Stimulated activated naive CD8-positive, alpha-beta T cell treated with anti-CD3 and anti-CD28 coated beads, Interleukin-15, Interleukin-2, amounts not matched to agents 100 U/mL and 50 U/mL, for 24 hours (primary cell): Measurements from ENCODE around the gene SETD6.
A peak's percentile ranks its signal among the peaks of the same experiment; 100 is the strongest.
"Not testable (repeated sequence)": the region's sequence is repeated elsewhere in the genome, so short reads cannot be mapped to it uniquely, and the experiment has no call there.

Experiments used
- ATAC-seq: fragments of 150-1000 bp; cut with Tn5 transposase; one replicate; pipeline ENCODE4 v1.10.0; 2021
- DNase-seq: peaks from one replicate; pipeline ENCODE4 v3.0.0; 2021

SETD6 gene, protein sequence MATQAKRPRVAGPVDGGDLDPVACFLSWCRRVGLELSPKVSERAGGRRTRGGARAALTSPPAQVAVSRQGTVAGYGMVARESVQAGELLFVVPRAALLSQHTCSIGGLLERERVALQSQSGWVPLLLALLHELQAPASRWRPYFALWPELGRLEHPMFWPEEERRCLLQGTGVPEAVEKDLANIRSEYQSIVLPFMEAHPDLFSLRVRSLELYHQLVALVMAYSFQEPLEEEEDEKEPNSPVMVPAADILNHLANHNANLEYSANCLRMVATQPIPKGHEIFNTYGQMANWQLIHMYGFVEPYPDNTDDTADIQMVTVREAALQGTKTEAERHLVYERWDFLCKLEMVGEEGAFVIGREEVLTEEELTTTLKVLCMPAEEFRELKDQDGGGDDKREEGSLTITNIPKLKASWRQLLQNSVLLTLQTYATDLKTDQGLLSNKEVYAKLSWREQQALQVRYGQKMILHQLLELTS

DNA sequence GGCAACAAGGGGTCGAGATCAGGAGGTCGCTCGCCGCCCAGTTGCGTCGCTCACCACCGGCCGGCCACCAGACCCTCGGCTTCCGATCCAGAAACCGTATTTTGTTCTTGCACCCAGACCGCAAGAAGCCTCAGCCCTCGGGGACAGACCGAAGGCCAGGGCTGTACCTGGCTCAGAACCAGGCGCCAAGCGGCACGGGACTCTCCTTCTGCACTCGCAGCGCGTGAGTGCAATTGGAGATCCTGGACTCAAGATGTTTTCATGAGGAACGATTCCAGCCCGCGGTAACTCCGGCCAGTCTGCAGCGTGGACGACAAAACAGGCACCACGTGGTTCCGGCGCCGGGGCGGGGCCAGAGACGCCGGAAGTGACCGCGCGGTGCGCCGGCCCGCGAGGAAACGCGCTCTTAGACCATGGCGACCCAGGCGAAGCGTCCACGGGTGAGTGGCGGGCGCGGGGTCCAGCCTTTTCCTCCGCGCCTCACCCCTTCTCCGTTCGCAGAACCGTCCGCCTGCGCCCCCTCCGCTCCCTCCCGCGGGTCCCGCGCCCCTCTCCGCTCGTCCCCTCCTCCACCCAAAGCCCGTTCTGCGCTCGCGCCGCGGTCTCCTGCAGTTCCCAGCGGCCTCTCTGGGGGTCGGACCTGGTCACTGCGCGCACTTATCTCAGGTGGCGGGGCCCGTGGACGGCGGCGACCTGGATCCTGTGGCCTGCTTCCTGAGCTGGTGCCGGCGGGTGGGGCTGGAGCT lies at the start of gene SETD6:
Gene SETD6 (plus strand): TSS at position 393 of the 746 bp plus-strand sequence. CDS start 21 bp downstream, at position 414.
- ATAC-seq (peak; percentile 80), DNase-seq (peak; percentile 89)

DNA sequence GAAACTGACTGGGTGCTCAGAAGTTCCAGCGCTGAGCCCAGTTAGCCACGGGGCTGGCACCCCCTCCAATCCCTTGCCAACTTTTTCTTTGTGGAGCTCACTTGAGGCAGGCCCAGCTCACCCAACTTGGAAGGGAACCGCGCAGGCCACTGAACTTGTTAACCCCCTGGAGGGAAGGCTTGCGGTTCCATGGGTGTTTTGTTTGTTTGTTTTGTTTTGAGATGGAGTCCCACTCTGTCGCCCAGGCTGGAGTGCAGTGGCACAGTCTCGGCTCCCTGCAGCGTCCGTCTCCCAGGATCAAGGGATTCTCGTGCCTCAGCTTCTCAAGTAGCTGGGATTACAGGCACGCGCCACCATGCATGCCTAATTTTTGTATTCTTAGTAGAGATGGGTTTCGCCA lies 49.5 kb upstream of the SETD6 start:
- ATAC-seq (no peak), DNase-seq (no peak)

DNA sequence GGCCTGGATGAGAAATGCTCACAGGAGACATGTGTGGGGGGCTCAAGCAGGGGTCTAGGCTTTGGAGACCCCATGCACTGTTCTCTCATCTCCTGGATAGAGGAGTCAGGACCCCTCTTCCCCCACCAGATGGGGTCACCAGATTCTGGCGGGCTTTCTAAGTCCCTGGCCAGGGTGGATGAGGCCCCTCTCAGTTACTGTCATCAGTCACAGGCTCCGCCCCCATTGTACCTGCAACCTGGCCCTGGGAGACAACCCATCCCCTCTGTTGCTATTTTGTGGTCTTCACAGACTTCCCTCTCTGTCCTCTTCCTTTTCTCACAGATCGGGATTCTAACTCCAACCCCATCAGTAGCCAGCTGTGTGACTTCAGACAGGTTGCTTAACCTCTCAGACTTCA lies 48.9 kb upstream of the SETD6 start:
- ATAC-seq, result no peak
- no peak for DNase-seq

DNA sequence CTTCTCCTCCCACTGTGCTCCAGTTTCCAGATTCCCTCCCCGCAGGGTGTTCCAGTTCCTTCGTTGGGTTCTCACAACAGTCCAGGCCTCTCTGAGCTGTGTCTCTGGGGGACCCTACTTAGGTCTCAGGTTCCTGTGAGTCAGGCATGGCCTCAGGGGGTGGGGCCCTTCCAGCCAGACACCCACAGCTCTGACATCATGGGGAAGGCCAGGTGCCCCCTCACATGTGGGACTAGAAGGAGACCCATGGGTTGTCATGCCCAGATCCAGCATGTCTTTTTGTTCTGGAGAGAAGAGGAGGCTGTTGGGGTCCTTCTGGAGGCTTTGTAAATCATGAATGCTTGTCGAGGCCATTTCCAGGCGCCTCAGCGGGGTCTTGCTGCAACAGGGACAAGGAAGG lies 47.4 kb upstream of the SETD6 start:
- ATAC-seq, result no peak
- DNase-seq, result no peak

DNA sequence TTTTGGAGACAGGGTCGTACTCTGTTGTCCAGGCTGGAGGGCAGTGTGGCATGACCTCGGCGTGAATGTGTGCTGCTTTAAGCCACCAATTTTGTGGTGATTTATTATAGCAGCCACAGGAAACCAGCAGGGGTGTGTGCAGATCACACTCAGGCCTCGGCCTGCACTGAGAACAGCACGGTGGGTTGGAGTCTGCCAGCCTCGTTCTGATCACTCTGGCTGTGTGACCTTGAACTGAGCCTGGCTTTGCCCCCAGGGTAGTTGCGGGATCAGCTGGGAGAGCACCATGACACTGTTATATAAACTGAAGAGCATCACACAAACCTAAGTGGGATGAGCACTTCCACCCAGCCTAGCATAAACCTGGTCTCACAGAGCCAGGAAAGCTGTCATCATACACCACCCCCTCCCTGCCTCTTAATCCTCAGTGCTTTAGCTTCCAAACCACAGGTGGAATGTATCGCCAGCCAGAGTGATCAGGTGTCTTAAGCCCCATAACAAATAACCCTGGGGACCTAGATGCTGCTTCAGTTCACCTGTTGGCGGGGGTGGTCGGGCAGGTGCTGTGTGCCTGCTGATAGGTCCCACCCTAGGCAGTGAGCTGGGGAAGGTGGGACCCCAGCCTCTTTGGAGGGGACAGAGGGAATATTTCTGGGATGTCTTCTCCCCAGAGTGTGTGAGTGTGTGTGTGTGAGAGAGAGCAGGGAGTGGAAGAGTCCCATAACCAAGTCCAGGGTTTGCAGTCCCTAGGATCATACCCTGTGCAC lies 43.9 kb upstream of the SETD6 start:
- ATAC-seq, result no peak
- no peak for DNase-seq

DNA sequence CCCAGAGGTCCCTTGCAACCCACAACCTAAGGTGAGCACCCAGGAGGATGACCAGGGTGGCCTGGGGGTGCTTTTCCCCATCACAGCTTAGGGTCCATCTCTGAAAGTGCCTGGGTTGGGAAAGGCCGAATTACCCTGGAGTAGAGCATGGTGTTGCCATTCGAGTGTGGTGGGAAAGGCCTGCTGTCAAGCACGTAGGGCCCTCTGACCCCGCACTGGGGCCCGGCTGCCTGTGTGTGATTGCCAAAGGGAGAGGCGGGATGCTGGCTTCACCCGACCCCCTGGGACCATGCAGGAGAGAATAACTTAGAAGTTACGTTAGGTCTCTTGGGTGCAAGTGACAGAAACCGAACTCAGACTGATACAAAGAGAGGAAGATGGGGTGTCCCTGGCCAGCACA lies 43.1 kb upstream of the SETD6 start:
- ATAC-seq (peak; percentile 23), DNase-seq (no peak)

DNA sequence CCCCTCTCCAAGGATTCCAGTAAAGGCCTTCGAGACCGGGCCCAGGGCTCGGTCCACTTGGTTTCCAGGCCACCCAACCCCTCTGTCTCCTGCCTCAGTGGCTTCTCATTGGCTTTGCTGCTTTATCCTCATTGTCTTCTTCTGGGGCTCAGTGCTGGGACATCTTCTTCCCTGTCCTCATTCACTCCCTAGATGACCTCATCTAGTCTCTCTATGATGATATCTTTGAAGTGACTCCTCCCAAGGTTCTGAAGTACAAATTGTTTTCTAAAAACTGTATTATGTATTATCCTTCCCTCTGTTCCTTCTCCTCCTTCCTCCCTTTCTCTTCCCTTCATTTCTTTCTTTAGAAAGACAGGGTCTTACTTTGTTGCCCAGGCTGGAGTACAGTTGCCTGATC lies 42.5 kb upstream of the SETD6 start:
- DNase-seq (no peak), ATAC-seq (no peak)

DNA sequence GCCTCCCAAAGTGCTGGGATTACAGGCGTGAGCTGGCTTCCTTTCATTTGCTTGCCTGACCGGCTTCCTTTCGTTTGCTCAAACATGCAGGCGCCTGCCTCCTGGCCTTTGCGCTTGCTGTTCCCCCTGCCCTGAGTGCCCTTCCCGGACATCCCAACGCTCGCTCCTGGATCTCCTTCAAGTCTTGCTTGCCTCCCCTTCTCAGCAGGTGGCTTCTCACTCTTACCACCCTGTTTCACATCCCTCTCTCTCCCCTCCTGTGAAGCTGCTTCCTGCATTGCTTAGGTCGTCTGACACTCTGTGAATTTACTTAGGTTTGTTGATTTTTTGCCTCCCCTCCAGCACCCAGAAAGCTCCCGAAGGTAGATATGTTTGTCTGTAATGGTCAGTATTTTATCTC lies 41.0 kb upstream of the SETD6 start:
- ATAC-seq (no peak), DNase-seq (no peak)

DNA sequence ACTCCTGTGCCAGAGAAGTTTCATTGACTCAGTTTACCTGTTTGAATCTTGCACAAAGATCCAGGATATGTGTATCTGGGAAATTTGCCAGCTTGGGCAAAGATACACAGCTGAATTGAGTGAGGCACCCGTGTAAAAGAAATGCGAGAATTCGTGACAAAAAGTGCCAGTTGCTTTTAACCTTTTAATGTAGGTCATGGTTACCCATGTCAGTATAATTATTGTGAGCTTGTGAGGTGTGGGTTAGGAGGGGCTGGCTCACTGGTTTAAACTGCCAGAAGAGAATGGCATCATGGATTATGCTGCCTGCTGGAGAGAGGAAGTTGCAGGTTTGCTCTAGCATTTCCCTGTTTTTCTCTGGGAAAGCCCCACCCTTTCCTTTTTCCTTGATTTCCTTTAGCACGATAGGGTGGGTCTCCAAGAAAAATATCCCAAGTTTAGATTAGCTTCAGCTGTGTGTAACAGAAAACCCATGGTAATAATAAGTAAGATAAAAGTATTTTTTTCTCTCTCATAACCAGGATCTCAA lies 40.2 kb upstream of the SETD6 start:
- ATAC-seq (no peak), DNase-seq (no peak)

DNA sequence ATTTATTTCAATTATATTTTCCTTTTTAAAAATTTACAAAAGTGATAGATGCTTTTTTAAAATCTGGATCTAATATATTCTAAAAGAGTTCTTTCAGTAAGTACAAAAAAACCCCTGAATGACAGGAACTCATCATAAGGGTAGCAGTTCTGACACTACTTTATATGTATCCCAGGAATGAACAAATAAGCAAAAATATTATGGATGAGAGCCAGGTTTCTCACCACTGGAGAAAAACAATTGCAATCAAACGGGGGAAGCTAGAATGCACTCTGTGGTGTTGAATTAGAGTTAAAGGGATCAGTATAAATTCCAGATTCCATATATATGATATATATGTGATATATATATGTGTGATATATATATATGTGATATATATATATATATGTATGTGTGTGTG lies 38.5 kb upstream of the SETD6 start:
- DNase-seq (no peak), ATAC-seq (no peak)

DNA sequence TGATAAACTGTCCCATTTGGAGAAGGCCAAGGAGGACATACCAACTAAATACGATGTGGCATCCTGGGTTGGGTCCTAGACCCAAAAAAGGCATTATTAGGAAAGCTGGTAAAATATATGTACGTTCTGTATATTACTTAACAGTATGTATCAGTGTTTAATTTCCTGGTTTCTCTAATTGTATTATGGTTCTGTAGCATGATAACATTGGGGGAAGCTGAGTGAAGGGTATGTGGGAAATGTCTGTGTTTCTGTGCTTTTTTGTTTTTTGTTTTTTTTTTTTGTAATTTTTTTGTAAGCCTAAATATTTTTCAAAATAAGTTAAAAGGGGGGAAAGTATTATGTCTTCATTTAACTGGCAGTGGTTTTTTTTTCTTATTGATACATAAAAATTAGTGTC lies 36.9 kb upstream of the SETD6 start:
- ATAC-seq (no peak), DNase-seq (no peak)

DNA sequence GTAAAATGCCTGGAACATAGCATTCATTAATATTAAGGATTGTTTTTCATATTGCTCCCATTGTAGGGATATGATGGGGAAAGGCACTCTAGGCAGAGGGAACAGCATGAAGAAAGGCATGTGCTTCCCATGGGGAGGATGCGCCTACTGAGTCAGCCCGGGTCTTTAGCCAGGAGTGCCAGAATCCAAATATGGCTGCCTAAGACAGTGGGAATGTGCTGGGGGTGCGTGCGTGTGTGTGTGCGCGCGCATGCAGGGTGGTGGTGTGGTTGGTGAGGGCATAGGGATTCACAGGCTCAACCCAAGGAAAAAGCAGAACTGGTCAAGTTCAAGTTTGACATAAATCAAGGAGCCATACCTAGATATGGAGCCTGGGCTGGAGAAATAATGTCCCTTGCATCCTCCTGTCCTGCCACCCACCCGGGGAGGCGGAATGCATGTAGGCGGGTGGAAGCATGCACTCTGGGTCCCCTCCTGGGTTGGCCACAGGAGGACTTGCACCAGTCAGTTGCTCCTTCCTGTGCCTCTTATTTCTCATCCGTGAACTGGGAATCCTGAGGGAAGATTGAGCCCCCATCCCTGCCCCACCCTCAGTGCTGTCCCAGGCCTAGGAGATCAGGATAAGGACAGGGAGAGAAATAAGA lies 34.0 kb upstream of the SETD6 start:
- DNase-seq, result no peak
- no peak for ATAC-seq

DNA sequence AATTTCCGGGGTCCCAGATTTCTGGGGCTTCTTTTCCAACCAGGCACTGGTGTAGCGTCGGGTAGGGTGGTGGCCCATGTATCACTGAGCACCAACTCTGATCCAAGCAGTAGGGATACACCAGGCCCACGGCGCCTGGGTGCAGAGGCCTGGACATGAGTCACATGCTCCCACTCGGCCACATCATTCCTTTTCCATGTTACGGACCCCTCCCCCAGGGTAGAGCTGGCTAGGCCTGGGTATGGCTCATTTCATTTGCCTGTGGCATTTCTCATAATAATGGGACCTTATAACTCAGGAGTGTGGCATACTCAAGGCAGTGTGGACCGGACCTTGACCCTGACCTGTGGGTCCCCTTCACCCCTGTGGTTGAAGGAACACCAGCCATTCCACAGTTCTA lies 33.4 kb upstream of the SETD6 start:
- DNase-seq, result no peak

DNA sequence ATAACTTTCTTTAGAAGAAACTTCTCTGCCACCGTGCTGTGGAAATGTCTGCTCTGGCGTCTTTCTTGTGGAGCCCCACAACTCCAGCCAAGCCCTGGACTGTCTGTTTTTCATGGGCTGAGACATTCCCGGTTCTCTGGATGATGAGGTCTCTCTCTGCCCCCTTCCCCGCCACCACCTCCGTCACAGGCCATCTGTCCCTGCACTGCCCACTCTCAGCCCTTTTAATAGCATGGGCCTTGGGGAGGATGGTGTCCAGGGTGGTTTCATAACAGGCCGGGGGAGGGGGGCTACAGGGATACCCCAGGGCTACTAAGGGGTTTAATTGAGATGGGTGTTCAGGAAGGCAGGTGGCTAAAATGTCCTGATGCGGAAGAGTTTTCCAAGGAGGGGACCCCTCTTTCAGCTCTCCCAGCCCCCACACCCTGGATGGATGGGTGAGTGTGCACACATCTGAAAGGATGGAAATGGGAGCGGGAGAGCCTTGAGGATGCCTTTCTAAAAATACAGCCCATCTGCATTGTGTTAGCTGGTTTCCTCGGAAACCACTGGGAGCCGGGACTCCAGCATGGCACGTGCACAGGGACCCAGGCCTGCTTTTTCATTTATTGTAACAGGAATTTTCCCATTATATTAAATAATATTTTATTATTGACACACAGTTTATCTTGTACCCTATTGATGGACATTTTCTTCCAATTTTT lies 30.0 kb upstream of the SETD6 start:
- DNase-seq (no peak), ATAC-seq (no peak)

More for the DNA sequence above, 33.4 kb upstream of the SETD6 start:
- no peak for ATAC-seq

DNA sequence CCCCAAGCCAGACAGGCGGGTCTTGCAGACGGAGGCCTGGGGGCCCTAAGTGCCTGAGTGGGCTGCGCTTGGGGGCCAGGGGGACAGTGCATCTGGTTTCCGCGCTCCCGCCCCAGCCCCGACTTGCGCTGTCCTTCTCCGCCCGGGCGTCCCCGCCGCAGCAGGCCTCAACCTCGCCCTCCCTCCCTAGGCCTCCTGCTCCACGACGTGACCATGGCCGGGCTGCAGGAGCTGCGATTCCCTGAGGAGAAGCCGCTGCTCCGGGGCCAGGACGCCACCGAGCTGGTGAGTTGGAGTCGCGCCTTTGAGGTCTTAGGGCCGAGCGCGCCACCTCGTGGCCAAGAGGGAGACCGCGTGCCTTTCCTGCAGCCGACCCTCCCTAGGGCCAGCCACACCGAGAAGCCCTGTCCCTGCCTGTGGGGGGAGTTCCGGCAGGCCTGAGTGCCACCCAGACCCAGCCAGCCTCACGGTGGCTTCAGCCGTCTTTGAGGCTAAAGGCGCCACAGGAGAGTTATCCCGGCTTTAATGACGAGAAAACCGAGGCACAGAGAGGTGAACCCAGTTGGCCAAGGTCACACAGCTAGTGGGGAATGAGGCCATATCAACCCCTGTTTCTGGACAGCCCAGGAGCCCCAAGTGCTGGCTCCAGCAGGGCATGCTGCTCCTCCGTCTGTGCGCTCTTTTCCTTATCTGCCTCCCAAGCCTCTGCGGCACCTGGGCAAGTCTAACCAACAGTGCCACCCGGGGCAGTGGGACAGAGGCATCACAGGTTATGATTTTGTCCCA lies 27.6 kb upstream of the SETD6 start:
- peak; percentile 79 for DNase-seq
- ATAC-seq, result peak; percentile 75

DNA sequence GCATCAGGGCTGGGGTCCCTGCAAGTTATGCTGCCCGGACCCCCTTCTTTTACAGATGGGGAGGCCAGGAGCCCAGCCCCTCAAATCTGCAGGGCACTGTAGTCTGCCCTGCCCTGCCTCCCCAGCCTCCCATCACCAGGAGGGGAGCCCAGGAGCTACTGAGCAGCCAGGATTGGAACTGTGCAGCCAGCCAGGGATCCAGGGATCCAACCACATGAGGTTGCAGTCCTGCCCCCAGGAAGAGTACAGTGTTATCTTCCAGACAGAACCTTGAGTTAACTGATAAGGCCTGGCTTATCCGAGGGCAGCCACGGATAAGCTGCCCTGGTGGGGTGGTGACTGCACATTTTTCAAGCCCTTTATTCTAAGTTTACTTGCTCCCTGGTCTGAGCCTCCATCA lies 26.8 kb upstream of the SETD6 start:
- no peak for DNase-seq
- no peak for ATAC-seq

DNA sequence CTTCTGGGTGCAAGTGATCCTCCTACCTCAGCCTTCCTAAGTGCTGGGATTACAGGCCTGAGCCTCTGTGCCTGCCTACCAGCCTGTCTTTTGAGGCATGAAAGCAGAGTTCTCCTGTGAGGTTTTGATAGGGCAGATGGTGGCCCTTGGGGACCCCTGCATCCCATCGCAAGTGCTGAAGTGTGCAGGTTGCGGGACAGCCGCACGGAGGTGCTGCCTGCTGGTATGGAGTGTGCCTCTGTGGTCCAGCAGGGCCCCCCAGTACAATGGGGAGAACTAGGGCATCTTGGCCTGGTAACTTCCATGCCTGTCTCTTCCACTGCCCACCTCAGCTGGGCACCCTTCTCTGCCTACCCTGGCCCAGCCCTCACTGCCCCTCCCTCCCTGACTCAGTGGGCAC lies 25.3 kb upstream of the SETD6 start:
- DNase-seq (no peak), ATAC-seq (no peak)

DNA sequence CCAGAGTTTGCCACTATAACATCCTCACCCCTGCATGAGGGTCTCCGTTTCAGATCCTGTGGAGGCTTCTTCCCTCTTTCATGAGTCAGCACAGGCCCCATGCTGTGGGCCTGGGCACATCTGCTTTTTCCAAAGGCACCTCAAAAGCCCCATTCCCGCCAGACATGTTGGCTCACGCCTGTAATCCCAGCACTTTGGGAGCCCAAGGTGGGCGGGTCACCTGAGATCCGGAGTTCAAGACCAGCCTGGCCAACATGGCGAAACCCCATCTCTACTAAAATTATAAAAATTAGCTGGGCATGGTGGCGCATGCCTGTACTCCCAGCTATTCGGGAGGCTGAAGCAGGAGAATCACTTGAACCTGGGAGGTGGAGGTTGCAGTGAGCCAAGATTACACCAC lies 24.8 kb upstream of the SETD6 start:
- not testable (repeated sequence) for ATAC-seq, DNase-seq

DNA sequence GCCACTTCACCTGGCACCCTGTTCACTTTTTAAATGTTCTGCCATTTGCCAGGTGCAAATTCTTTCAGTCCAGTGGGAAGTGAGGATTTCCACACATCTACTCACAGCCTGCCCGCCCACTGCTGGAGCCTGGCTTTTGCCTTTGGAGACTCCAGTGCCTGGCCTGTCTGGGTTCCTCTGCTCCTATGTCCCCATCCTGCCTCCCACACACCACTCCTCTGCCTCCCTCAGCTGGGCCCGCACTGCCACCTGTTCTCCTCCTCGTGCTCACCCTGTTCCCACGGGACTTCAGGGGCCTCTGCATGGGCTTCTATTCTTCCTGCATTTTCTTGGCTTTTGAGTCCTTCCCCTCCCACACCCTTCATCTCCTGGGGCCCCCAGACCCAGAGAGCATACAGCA lies 23.3 kb upstream of the SETD6 start:
- DNase-seq (no peak), ATAC-seq (no peak)

DNA sequence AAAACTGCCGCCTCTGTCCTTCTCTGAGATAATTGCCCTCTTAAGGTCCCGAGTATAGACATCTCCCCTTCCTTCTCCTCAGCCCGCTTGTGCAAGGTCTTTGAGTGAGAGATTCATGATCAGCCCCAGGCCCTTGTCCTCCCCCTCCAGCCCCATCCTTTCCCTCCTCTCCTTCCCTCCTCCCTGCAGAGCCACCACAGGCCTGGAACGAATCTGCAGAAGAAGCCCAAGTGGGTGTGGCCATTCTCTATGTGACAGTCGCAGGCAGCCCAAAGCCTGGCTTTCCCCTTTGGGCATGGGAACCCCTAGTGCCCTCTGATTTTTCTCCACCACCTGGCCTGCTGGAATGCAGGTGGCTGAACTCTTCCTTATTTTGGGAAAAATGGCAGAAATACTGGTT lies 22.6 kb upstream of the SETD6 start:
- ATAC-seq, result no peak
- DNase-seq, result no peak
